GM04504 (cell line): ENCODE results near the gene USP24.

ENCODE experiments used
- DNase-seq: peaks from one replicate; pipeline ENCODE4 v3.0.0-alpha.2; 2012; ENCODE audit warnings: low read depth

Gene USP24

DNA sequence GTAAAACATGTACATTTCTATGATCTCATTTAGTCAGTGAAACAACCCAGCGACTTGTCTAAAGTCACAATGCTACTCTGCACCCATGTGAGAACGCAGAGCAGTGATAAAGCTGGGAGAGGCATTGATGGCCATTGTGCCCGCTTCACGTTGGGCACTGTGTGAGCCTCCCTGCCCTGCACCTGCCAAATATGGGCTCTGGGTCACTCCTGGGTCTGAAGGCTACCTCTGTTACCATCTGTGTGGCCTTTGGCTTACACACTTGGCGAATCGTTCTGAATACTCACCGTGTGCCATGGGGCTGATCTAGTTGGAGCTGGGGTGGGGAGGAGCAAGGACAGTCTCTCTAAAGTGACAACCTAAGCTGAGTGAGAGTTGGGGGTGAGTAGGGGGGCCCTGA, 145.9 kb downstream of the USP24 start:
- no peak for DNase-seq

DNA sequence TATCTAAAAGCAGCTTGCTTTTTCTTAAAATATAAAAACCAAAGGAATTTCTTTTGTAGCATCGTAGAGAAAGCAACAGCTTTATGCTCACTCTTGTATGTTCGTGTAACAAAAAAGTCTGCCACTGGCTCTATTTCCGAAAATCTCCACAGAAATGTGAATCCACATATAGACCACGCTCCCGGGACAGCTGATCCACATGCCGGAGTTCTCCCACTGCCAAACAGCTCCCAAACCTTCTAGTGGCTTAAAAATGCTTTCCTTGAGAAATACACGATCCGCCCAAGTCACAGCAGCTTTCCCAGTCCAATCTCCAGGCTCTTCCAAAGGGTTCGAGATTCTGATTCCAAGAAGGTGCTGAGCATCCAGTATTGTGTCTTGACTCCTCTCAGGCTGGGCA, 146.5 kb downstream of the USP24 start:
- DNase-seq, result no peak

DNA sequence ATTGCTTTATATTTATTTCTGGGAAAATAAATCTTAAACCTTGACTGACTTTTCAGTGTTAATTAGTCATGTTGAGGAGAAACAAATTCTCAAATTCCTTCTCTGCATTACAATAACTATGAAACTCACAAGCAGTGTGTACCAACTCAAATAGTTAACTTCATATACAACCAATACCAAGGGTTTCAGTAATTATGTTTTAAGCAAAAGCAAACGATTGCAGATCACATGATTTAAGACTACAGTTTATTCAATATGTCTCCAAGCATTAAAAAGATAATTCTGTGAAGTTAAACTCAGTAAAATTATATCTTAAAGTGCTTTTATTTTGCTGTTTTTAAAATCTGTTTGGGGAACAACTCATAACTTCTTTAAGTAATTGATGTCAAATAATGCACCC, 147.2 kb downstream of the USP24 start:
- no peak for DNase-seq

DNA sequence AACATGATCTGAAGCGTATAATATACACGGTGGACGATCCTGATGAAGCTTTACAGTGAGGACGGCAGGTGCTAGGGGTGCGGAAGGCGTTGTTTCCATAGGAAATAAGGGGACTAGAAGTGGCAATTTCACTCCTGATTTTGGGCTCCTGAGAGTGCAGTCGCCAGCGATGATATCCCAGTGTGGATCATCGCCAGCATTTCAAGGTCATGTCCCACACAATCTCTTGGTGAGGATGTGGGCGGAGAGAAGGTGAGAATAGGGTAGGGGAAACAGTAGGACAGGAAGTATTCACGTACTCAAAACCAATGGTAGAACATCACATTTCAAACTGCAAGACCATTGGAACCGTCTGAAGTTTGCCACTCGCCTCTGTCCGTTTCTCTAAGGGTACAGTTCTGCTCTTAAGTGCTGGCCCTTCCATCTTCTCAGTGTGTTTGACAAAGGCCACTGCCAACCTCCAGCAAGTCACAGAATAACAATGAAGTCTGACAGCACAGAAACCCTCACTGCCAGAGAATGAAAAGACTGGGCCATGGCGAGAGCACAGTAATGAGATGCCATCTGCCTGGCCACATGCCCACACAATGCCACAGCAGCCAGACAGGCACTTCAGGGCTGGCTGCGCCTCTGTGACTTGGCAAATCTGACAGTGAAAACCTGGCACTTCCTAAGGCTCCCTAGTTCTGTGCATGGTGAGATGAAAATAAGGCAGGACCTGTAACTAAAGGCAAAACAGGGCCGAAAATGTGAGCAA, 148.0 kb downstream of the USP24 start:
- no peak for DNase-seq

DNA sequence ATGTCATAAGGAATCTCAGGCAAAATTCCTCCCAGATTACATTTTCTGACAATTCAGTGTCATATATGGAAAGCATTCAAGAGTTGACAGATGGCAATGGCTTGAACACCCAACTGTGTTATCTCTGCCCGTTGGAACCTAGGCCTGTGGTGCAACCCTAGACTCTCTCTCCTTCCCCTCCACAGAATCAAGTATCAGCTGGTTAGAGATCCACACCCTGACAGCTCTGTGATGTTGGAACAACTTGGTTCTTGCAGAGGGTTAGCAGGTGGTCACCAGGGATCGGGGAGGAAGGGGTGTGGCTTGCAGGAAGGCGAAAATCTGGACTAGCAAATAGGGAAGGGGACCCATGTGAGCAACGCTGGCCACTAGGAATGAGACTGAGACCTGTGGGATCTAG, 149.5 kb downstream of the USP24 start:
- no peak for DNase-seq

DNA sequence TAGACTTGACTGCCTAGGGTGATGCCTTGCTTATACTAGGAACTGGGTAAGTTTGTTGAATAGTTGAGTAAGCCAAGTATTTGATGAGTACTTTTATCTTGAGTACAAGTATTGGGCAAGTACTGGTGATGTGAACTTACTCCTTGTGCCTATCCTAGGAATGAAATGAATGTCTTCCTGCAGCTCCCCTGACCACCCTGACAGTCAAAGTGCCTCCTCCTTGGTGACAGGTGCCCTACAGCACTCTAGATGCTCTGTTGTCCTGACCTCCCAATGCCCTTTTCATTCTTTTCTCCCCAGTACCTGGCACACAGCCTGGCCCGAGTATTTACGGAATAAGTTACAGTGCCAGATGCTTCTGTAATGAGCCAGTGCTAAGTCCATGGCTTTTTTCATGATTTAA, 150.3 kb downstream of the USP24 start:
- DNase-seq, result peak; percentile 21

DNA sequence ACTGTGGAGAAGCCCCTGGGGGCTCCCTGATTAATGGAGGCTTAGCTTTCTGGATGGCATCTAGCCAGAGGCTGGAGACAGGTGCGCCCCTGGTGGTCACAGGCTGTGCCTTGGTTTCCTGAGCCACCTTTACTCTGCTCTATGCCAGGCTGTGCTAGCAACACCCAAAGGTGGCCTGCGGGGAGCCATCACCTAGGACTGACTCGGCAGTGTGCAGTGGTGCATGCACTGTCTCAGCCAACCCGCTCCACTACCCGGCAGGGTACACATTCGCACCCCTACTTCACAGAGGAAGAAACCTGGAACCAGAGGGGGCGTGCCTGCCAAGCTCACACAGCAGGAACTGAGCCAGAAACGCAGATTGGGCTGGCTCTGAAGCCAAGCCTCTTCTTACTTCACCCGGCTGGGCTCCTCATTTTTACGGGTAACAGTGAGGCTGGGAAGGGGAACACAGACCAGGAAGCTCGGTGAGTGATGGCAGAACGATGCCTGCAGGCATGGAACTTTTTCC, 151.0 kb downstream of the USP24 start:
- no peak for DNase-seq

DNA sequence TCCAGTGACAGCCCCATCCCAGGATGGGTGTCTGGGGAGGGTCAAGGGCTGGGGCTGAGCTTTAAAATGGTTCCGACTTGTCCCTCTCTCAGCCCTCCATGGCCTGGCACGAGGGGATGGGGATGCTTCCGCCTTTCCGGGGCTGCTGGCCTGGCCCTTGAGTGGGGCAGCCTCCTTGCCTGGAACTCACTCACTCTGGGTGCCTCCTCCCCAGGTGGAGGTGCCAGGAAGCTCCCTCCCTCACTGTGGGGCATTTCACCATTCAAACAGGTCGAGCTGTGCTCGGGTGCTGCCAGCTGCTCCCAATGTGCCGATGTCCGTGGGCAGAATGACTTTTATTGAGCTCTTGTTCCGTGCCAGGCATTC, 151.6 kb downstream of the USP24 start:
- DNase-seq, result no peak

DNA sequence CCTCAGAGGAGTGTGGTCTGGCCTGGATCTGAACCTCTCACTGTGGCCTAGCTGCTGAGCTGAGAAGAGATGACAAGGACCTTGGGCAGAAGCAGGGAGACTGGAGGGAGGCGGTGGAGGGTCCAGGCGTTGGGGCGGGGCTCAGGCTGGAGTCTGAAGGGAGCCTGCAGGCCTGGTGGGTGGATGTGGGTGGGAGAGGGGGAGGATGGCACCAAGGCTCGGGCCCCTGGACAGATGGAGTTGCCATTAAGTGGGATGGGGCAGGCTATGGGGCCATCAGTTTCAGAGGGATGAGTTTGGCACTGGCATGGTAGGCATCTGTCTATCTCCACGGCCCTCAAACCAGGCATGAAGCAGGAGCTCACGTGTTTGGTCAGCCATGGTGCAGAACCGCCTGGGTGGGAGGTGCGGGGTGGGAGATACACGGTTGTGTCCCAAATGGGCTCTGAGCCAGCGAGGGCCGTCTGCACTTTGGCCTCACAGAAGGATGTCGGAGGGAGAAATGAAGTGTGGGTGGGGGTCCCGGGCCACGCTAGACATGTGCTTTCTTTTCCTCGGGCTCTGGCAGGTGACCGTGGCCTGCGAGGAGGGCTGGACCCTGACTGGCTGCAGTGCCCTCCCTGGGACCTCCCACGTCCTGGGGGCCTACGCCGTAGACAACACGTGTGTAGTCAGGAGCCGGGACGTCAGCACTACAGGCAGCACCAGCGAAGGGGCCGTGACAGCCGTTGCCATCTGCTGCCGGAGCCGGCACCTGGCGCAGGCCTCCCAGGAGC, 152.2 kb downstream of the USP24 start:
- DNase-seq, result no peak

DNA sequence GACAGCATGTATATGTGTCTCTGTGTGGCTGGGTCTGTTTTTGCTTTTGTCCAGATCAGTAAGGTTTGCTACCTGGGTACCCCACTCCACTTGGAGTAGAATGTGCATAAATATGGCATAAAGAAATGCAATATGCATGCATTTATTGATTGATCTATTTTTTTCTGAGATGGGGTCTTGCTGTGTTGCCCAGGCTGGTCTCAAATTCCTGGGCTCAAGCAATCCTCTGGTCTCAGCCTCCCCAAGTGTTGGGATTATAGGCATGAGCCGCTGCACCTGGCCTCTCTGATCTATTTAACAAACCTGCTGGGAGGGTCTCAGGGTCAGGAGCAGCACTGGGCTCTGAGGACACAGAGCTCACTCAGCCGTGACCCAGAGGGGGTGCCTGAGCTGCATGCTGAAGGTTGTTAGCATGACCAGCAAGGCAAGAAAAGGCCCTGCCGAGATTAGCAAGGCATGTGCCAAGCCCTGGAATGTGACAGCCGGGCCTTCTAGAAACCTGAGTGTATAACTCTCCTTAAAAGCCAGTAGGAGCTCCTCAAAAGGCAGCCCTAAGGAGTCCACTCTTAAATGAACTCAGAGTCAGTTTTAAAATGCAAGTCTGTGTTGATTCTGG, 153.3 kb downstream of the USP24 start:
- DNase-seq, result no peak

DNA sequence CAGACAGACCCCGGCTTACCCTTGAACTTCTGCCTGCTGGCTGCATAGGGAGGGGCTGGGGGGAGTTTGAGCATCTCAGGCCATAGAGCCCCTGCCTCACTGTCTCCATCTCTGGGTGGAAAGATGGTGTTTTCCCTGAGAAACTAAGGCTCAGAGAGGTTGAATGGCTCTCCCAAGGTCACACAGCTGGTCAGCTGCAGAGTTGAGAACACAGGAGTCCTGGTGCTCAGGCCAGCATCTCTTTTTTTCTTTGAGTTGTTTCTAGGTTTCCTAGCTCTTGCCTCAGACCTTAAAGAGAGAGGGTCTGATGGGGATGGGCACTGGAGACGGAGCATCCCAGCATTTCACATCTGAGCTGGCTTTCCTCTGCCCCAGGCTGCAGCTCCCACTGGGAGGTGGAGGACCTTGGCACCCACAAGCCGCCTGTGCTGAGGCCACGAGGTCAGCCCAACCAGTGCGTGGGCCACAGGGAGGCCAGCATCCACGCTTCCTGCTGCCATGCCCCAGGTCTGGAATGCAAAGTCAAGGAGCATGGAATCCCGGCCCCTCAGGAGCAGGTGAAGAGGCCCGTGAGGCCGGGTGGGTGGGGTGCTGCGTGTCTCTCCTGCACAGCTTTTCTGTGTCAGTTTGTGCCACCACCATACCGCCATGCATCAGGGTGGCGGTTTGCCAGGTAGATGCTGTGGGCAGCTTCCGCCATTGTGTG, 154.0 kb downstream of the USP24 start:
- DNase-seq, result no peak

DNA sequence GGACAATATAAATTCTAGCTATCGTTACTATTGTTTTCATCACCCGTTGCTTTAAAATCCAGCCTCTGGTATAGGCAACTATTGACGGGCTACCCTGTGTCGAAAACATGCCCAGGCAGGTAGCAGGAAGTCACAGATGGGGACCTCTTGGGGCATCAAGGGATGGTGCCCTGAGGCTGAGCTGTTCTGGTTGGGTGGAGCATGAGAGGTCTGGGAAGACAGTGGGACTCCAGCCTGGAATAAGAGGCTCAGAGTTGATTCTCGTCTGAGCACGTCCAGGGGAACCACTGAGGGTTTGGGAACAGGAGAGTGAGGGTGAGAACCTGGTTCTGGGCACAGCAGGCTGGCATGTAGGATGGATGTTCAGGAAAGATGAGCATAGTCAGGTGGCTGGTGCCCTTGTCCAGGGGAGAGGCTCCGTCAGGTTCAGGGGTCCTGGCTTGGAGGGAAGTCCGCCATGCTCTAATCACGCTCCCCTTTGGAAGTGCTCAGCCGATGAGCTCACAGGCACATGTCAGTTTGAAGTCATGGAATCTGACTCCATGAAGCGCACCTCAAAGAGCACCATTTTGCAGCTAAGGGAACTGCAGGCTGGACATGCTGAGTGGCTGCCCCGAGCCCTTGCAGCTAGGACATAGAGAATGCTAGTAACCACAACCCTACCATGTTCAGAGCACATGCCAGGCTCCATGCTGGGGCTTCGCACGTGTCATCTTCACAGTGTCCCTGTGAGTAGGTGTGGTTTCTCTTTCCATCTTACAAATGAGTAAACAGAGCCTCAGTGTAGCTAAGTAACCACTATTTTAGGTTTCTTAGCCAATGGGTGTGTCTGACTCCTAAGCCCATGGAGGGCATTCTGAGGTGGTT, 154.8 kb downstream of the USP24 start:
- DNase-seq, result no peak

DNA sequence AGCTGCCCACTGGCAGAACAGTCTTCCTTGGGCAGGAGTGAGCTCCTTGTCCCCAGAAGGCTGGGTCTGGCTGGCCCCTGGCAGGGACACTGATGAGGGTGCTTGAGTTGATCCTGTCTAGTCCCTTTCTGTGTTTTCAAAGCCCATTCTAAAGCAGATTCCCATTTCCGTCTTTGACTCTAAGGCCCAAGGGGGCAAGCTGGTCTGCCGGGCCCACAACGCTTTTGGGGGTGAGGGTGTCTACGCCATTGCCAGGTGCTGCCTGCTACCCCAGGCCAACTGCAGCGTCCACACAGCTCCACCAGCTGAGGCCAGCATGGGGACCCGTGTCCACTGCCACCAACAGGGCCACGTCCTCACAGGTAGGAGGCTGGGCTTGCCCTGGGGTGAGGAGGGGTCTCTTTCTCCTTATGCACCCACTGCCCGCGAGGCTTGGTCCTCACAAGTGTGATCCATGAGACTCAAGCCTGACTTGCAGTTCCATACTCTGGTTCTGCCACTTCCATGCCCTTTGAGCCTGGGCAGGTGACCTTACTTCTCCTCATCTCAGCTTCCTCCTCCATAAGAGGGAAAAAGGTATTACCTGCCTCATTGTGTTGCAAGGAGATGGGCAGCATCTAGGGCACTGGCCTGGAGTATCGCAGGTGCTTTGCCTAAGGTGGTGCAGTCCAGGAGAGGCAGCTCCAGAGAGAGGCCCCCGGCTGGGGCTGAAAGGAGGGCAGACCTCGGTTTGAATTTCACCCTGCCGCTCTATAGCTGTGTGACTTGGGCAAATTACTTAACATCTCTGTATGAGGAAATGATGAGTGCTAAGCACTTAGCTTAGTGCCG, 155.6 kb downstream of the USP24 start:
- no peak for DNase-seq

DNA sequence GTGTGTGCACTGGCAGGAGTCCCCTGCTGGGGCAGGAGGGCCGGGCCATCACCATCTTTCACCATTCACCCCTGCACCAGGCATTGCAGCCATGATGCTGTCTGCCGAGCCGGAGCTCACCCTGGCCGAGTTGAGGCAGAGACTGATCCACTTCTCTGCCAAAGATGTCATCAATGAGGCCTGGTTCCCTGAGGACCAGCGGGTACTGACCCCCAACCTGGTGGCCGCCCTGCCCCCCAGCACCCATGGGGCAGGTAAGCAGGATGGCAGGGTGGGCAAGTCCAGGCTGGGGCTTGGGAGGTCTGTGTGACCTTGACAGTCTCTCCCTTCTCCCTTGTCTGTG, 157.2 kb downstream of the USP24 start:
- DNase-seq, result no peak

DNA sequence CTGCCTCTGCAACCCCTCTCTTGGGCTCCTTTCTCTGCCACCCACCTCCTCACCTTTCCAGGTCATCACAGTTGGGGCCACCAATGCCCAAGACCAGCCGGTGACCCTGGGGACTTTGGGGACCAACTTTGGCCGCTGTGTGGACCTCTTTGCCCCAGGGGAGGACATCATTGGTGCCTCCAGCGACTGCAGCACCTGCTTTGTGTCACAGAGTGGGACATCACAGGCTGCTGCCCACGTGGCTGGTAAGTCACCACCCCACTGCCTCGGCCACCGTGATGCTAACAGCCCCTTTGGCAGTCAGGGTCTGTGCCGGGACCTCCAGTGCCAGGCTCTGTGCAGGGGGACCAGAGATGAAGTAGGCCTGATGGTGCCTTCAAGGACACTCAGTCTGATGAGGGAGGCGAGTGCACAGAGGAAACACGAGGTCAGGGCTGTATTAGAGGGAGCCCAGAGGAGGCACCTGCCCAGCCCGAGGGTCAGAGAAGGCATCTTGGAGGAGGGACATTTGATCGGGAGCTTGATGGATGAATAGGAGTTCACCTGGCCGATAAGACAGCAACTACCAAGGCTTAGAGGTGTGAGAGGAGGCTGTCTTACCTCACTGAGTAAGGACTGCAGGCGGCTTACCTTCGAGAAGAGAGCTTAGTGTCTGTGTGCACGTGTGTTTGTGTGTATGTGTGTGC, 157.8 kb downstream of the USP24 start:
- DNase-seq, result no peak

DNA sequence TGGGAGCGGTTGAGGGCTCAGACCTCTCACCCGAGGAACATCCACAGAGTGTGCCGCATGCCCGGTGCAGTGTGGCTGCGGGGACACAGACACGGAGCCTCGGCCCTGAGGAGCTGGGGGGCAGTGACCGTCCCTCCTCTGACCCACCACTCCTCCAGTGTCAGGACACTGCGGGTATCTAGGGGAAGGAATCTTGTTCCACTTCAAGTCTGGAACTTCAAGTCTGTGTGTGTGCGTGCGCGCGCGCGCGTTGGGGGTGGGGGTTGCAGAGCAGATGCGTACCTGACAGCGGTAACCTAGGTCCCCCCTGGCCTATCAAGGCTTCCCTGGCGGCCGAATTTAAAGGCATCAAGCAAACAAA, 158.6 kb downstream of the USP24 start:
- no peak for DNase-seq

DNA sequence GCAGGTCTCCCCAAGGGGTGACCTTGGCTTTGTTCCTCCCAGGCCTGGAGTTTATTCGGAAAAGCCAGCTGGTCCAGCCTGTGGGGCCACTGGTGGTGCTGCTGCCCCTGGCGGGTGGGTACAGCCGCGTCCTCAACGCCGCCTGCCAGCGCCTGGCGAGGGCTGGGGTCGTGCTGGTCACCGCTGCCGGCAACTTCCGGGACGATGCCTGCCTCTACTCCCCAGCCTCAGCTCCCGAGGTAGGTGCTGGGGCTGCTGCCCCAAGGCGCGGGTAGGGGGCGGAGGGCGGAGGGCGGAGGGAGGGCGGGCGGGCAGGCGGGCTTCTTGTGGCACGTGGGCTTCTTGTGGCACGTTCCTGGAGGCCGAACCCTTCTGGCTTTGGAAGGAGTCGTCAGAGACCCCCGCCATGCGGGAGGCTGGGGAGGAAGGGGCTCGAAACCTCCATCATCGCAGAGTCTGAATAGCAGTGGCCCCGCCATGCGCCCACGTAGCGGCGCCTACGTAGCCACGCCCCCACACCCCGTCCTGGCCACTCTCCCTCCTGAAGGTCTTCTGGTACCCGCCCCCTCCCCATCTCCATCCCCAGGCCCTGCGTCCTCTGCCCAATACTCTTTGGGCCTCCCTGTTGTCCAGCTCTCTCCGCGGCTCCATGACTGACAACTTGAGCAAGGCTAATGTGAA, 159.1 kb downstream of the USP24 start:
- no peak for DNase-seq

DNA sequence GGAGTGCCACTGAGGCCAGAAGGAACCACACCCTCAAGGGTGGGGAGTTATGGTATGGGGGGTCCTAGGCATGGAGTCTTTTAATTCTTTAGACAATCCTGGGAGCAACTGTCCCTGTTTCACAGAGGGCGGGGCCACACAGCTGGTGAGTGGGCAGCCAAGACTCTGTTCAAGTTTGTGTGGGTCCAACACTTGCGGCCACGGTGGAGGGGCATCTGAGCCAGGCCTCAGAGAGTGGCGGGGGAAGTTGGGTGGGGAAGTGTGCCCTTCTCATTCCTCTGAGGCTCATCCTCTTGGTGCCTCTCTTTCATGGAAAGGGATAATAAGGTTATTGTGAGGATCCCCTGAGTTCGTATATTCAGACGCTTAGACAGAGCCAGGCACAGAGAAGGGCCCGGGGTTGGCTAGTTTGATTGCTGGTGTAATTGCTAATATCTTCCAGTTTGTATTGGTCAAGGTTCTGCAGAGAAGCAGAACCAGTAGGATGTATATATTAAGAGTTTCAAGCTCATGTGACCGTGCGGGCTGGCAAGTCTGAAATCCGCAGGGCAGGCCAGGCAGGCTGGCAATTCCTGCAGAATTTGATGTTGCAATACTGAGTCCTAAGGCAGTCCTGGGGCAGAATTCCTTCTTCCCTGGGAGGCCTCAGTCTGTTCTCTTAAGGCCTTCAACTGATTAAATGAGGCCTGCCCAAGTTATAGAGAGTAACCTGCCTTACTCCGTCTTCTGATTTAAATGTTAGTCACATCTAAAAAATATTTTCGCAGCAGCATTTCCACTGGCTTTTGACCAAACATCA, 159.9 kb downstream of the USP24 start:
- DNase-seq, result no peak

DNA sequence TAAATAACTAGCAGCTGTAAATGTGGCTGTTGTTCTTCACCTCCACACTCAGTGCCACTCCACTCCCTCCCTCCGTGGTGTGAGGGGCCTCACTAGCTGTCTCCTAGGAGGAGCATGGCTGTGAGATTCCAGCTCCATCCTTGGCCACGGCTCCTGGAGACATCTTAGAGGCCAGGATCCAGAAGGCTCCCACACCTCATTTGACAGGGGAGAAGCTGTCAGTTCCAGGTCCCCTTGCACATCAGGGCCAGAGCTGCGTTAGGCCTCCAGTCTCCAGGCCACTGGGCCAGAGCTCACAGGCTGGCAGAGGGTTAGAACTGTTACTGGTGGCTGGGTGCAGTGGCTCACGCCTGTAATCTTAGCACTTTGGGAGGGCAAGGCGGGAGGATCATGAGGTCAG, 160.8 kb downstream of the USP24 start:
- no peak for DNase-seq
